Skeletal muscle tissue (tissue), 4 donors: ENCODE data around the gene GRIK3. TPM values are rescaled to one million over a fixed set of nuclear protein-coding genes. Genes with fewer than 3 reads are reported as not detected.

Source experiments
- H3K27ac ChIP-seq: one replicate; pipeline ENCODE4 v1.7.0; 2013; ENCODE audit warnings: mild to moderate bottlenecking, low read depth, low read length, inconsistent platforms
- H3K27me3 ChIP-seq, 3 donors: one replicate each; pipeline ENCODE4 v1.7.0; 2013; ENCODE audit warnings: low read length in 3 of 3; ENCODE audit not compliant: control insufficient read depth in 3 of 3, insufficient read depth in 3 of 3
- H3K36me3 ChIP-seq, 3 donors: one replicate each; pipeline ENCODE4 v1.7.0; 2013; ENCODE audit warnings: low read length in 3 of 3; ENCODE audit not compliant: control insufficient read depth in 3 of 3, insufficient read depth in 3 of 3
- H3K4me1 ChIP-seq, 3 donors: one replicate each; pipeline ENCODE4 v1.7.0; 2013; ENCODE audit warnings: low read length in 3 of 3, mild to moderate bottlenecking in 3 of 3; ENCODE audit not compliant: control insufficient read depth in 3 of 3, insufficient read depth in 3 of 3
- H3K4me3 ChIP-seq, 3 donors: one replicate each; pipeline ENCODE4 v1.7.0; 2013; ENCODE audit warnings: low read length in 3 of 3
- H3K9ac ChIP-seq, 3 donors: one replicate each; pipeline ENCODE4 v1.7.0; 2013; ENCODE audit warnings: low read length in 3 of 3, mild to moderate bottlenecking in 3 of 3, moderate library complexity in 2 of 3, low read depth in 1 of 3
- H3K9me3 ChIP-seq, 3 donors: one replicate each; pipeline ENCODE4 v1.7.0; 2013; ENCODE audit warnings: low read length in 3 of 3; ENCODE audit not compliant: control insufficient read depth in 3 of 3
- total RNA-seq: library from RNA; depleted of rRNA; stranded (reverse); fragments of >200 nt; gene quantifications from one replicate; pipeline ENCODE4 v1.2.3, GENCODE V29; 2014
- donor health status: Osteomylitis.

GRIK3 gene
- total RNA-seq, 1 donor from 2014 or later: 0.52 TPM

- Histone ChIP-seq H3K4me3 (no peak overlapping the region), H3K4me1 (no peaks in the 10 kb centered on the region), H3K9me3 (no peaks in the 10 kb centered on the region), H3K27me3 (peaks cover 28 to 58% (median 52%) of the 10 kb centered on the region in 3 donors), H3K27ac (no peak overlapping the region), H3K36me3 (no peaks in the 10 kb centered on the region), H3K9ac (no peak overlapping the region)
Observed at GRCh38 chr1:36846357-36846756, 188.0 kb downstream of the GRIK3 start.

- Histone ChIP-seq H3K36me3 (no peaks in the 10 kb centered on the region), H3K4me3 (no peak overlapping the region), H3K9ac (no peak overlapping the region), H3K27ac (no peak overlapping the region), H3K27me3 (peaks cover 28 to 56% (median 49%) of the 10 kb centered on the region in 3 donors), H3K9me3 (no peaks in the 10 kb centered on the region), H3K4me1 (no peaks in the 10 kb centered on the region)
Observed at GRCh38 chr1:36845802-36846201, 188.5 kb downstream of the GRIK3 start.

- no peak overlapping the region for H3K4me3 ChIP-seq
- no peaks in the 10 kb centered on the region for H3K36me3 ChIP-seq
- no peaks in the 10 kb centered on the region for H3K9me3 ChIP-seq
- no peak overlapping the region for H3K27ac ChIP-seq
- no peak overlapping the region for H3K9ac ChIP-seq
- no peaks in the 10 kb centered on the region for H3K4me1 ChIP-seq
- peaks cover 20 to 51% (median 44%) of the 10 kb centered on the region in 3 donors for H3K27me3 ChIP-seq
Observed at GRCh38 chr1:36844917-36845316, 189.4 kb downstream of the GRIK3 start.

GRCh38 chr1:36843906-36844610 is 190.3 kb downstream of the GRIK3 start:
- H3K4me1 ChIP-seq: no peaks in the 10 kb centered on the region
- peaks cover 12 to 50% (median 45%) of the 10 kb centered on the region in 3 donors for H3K27me3 ChIP-seq
- H3K36me3 ChIP-seq: no peaks in the 10 kb centered on the region
- no peak overlapping the region for H3K4me3 ChIP-seq
- no peaks in the 10 kb centered on the region for H3K9me3 ChIP-seq
- no peak overlapping the region for H3K27ac ChIP-seq
- H3K9ac ChIP-seq: no peak overlapping the region

- Histone ChIP-seq H3K27me3 (peaks cover 16 to 57% (median 51%) of the 10 kb centered on the region in 3 donors), H3K9me3 (no peaks in the 10 kb centered on the region), H3K9ac (no peak overlapping the region), H3K27ac (no peak overlapping the region), H3K4me1 (no peaks in the 10 kb centered on the region), H3K4me3 (no peak overlapping the region), H3K36me3 (no peaks in the 10 kb centered on the region)
Observed at GRCh38 chr1:36843027-36843426, 191.3 kb downstream of the GRIK3 start.

- Histone ChIP-seq H3K4me3 (no peak overlapping the region), H3K9me3 (no peaks in the 10 kb centered on the region), H3K36me3 (no peaks in the 10 kb centered on the region), H3K27ac (no peak overlapping the region), H3K27me3 (peaks cover 13 to 56% (median 52%) of the 10 kb centered on the region in 3 donors), H3K4me1 (no peaks in the 10 kb centered on the region), H3K9ac (no peak overlapping the region)
Observed at GRCh38 chr1:36842448-36842847, 191.9 kb downstream of the GRIK3 start.

GRCh38 chr1:36839485-36839884 is 194.8 kb downstream of the GRIK3 start:
- Histone ChIP-seq H3K36me3 (no peaks in the 10 kb centered on the region), H3K27ac (no peak overlapping the region), H3K9ac (no peak overlapping the region), H3K4me1 (no peaks in the 10 kb centered on the region), H3K4me3 (no peak overlapping the region), H3K9me3 (no peaks in the 10 kb centered on the region), H3K27me3 (peaks cover 13 to 61% (median 50%) of the 10 kb centered on the region in 3 donors)

- Histone ChIP-seq H3K27ac (no peak overlapping the region), H3K4me3 (no peak overlapping the region), H3K27me3 (peaks cover 13 to 57% (median 53%) of the 10 kb centered on the region in 3 donors), H3K9me3 (no peaks in the 10 kb centered on the region), H3K9ac (no peak overlapping the region), H3K4me1 (no peaks in the 10 kb centered on the region), H3K36me3 (no peaks in the 10 kb centered on the region)
Observed at GRCh38 chr1:36838888-36839287, 195.4 kb downstream of the GRIK3 start.

GRCh38 chr1:36836916-36837315 is 197.4 kb downstream of the GRIK3 start:
- H3K4me3 ChIP-seq: no peak overlapping the region
- no peaks in the 10 kb centered on the region for H3K9me3 ChIP-seq
- peaks cover 11 to 59% (median 54%) of the 10 kb centered on the region in 3 donors for H3K27me3 ChIP-seq
- no peak overlapping the region for H3K9ac ChIP-seq
- no peak overlapping the region for H3K27ac ChIP-seq
- no peaks in the 10 kb centered on the region for H3K4me1 ChIP-seq
- no peaks in the 10 kb centered on the region for H3K36me3 ChIP-seq

GRCh38 chr1:36836196-36836883 is 198.0 kb downstream of the GRIK3 start:
- Histone ChIP-seq H3K27me3 (peaks cover 9 to 56% (median 50%) of the 10 kb centered on the region in 3 donors), H3K36me3 (no peaks in the 10 kb centered on the region)

More at GRCh38 chr1:36836196-36836883, 198.0 kb downstream of the GRIK3 start:
- no peaks in the 10 kb centered on the region for H3K9me3 ChIP-seq
- H3K27ac ChIP-seq: no peak overlapping the region
- no peaks in the 10 kb centered on the region for H3K4me1 ChIP-seq
- no peak overlapping the region for H3K9ac ChIP-seq
- H3K4me3 ChIP-seq: no peak overlapping the region
